Calu3 (cell line): ENCODE measurements around the gene ABCB6. TPM values are rescaled to one million over a fixed set of nuclear protein-coding genes. Genes with fewer than 3 reads are reported as not detected.

ENCODE experiments used
- BruUV-seq: library from RNA; stranded (reverse); fragments of 400-500 nt; replicated peaks from 2 replicates; lab custom pipeline; 2021; lab: Mats Ljungman, UMichigan
- CTCF ChIA-PET: fragments of 300-600 bp; sonication (Branson Sonifier 250); formaldehyde crosslinking; loops from one replicate; lab custom pipeline; 2022; ENCODE audit warnings: antibody characterized with exemption; lab: Charles Lee
- DNase-seq: peaks from one replicate; pipeline ENCODE4 v3.0.0; 2022
- H3K27ac Mint-ChIP-seq: one replicate; pipeline ENCODE4 v1.8.0; 2022; ENCODE audit warnings: mixed read lengths; ENCODE audit not compliant: unreplicated experiment
- H3K27me3 Mint-ChIP-seq: one replicate; pipeline ENCODE4 v1.8.0; 2022; ENCODE audit warnings: mixed read lengths; ENCODE audit not compliant: unreplicated experiment
- H3K36me3 Mint-ChIP-seq: one replicate; pipeline ENCODE4 v1.8.0; 2022; ENCODE audit warnings: mild to moderate bottlenecking, moderate library complexity, mixed read lengths; ENCODE audit not compliant: insufficient read depth, unreplicated experiment
- H3K4me1 Mint-ChIP-seq: one replicate; pipeline ENCODE4 v1.8.0; 2022; ENCODE audit warnings: mild to moderate bottlenecking, low read depth, mixed read lengths; ENCODE audit not compliant: unreplicated experiment
- H3K4me3 Mint-ChIP-seq: one replicate; pipeline ENCODE4 v1.8.0; 2022; ENCODE audit warnings: mild to moderate bottlenecking, low read depth, moderate library complexity, mixed read lengths; ENCODE audit not compliant: unreplicated experiment
- H3K9me3 Mint-ChIP-seq: one replicate; pipeline ENCODE4 v1.8.0; 2022; ENCODE audit warnings: low read depth, mixed read lengths; ENCODE audit not compliant: unreplicated experiment
- CTCF ChIP-seq: fragments of 200-600 bp; IDR thresholded peaks from one replicate; pipeline ENCODE4 v1.8.0; 2022; ENCODE audit warnings: antibody characterized with exemption; ENCODE audit not compliant: unreplicated experiment
- intact Hi-C: fragments of 100-400 bp; cut with micrococcal nuclease; formaldehyde crosslinking; loops from one replicate; pipeline ENCODE4 v1.10.0; 2022; ENCODE audit not compliant: unreplicated experiment
- total RNA-seq: library from RNA; stranded (reverse); gene quantifications from 2 replicates; pipeline ENCODE4 v1.2.3, GENCODE V29; 2022

The ABCB6 gene
- total RNA-seq, 1 experiment from 2014 or later = 12.1 TPM

GRCh38 chr2:219210886-219211362 is 7.8 kb downstream of the ABCB6 start:
- no peak overlapping the region for H3K27ac Mint-ChIP-seq
- no peaks in the 10 kb centered on the region for H3K9me3 Mint-ChIP-seq
- BruUV-seq = no TSS peak
- TF ChIP-seq CTCF = no peak
- H3K27me3 Mint-ChIP-seq = no peaks in the 10 kb centered on the region
- CTCF ChIA-PET = interaction anchor here (0.7 to 1.0 kb wide), 4 partner anchors 35 to 78 kb away, joined by 4 to 9 read pairs (median 5); partner anchors contain the start of gene CNPPD1
- intact Hi-C loops = loop anchor here (10.0 kb wide), 1 partner anchor 46 kb away; the partner anchor contains the start of gene NHEJ1
- peaks cover 8% of the 10 kb centered on the region for H3K4me1 Mint-ChIP-seq
- DNase-seq = no peak
- no peak overlapping the region for H3K4me3 Mint-ChIP-seq
- H3K36me3 Mint-ChIP-seq = peaks cover 25% of the 10 kb centered on the region

- Mint-ChIP-seq H3K4me3 (no peak overlapping the region), H3K27ac (no peak overlapping the region), H3K27me3 (no peaks in the 10 kb centered on the region), H3K4me1 (peaks cover 8% of the 10 kb centered on the region), H3K36me3 (peaks cover 24% of the 10 kb centered on the region), H3K9me3 (no peaks in the 10 kb centered on the region)
- no TSS peak for BruUV-seq
- TF ChIP-seq CTCF = no peak
- CTCF ChIA-PET = no interaction called here
- intact Hi-C loops = loop anchor here (10.0 kb wide), 1 partner anchor 46 kb away; the partner anchor contains the start of gene NHEJ1
- DNase-seq = no peak
Measured at GRCh38 chr2:219210196-219210885, 8.4 kb downstream of the ABCB6 start.

GRCh38 chr2:219209236-219210195 is 9.2 kb downstream of the ABCB6 start:
- CTCF ChIA-PET = interaction anchor here (1.2 kb wide), 1 partner anchor 8 kb away, joined by 3 read pairs; no protein-coding TSS in a partner anchor
- no peaks in the 10 kb centered on the region for H3K27me3 Mint-ChIP-seq
- no TSS peak for BruUV-seq
- TF ChIP-seq CTCF = no peak
- no peaks in the 10 kb centered on the region for H3K9me3 Mint-ChIP-seq
- no peak overlapping the region for H3K4me3 Mint-ChIP-seq
- intact Hi-C loops = loop anchor here (10.0 kb wide), 1 partner anchor 45 kb away; the partner anchor contains the start of gene NHEJ1
- peaks cover 24% of the 10 kb centered on the region for H3K36me3 Mint-ChIP-seq
- H3K4me1 Mint-ChIP-seq = peaks cover 8% of the 10 kb centered on the region
- no peak for DNase-seq
- no peak overlapping the region for H3K27ac Mint-ChIP-seq
